PC-3 (cell line): Measurements from ENCODE around the gene CD79A. TPM values are rescaled to one million over a fixed set of nuclear protein-coding genes. Genes with fewer than 3 reads are reported as not detected.

Experiments
- ATAC-seq: fragments of 200-7000 bp; cut with Tn5 transposase; 2 replicates; pipeline ENCODE4 v1.9.1; 2020; ENCODE audit warnings: mild to moderate bottlenecking, moderate library complexity
- BruUV-seq: library from RNA; stranded (reverse); fragments of 400-500 nt; replicated peaks from 2 replicates; lab custom pipeline; 2021; lab: Mats Ljungman, UMichigan
- CTCF ChIA-PET: fragments of 300-600 bp; sonication (Branson Sonifier 250); formaldehyde crosslinking; loops from one replicate; lab custom pipeline; 2022; ENCODE audit warnings: antibody characterized with exemption; lab: Charles Lee
- POLR2A ChIA-PET: fragments of 300-600 bp; sonication (Branson Sonifier 250); formaldehyde crosslinking; loops from one replicate; lab custom pipeline; 2022; ENCODE audit warnings: antibody characterized with exemption; ENCODE audit not compliant: unreplicated experiment; lab: Charles Lee
- DNase-seq: peaks from one replicate; pipeline ENCODE4 v3.0.0-alpha.2; 2015
- H2AFZ ChIP-seq: fragments of 300-600 bp; sonication (generic); 2 replicates; pipeline ENCODE4 v1.6.0; 2016; ENCODE audit warnings: antibody characterized with exemption, low read length
- H3F3A ChIP-seq: fragments of 300-600 bp; sonication (generic); one replicate; pipeline ENCODE4 v1.6.0; 2017; ENCODE audit warnings: antibody characterized with exemption, low read length, control low read depth, mild to moderate bottlenecking; ENCODE audit not compliant: unreplicated experiment
- H3K27ac ChIP-seq: fragments of 300-600 bp; sonication (generic); 2 replicates; pipeline ENCODE4 v1.5.1; 2016; ENCODE audit warnings: mild to moderate bottlenecking, low read length
- H3K27me3 ChIP-seq: fragments of 300-600 bp; sonication (generic); 2 replicates; pipeline ENCODE4 v1.6.1; 2016; ENCODE audit warnings: low read length, mixed read lengths
- H3K36me3 ChIP-seq: fragments of 300-600 bp; sonication (generic); 2 replicates; pipeline ENCODE4 v1.6.1; 2016; ENCODE audit warnings: low read depth, mixed run types, low read length, mixed read lengths
- H3K4me1 ChIP-seq: fragments of 300-600 bp; sonication (generic); 2 replicates; pipeline ENCODE4 v1.5.1; 2016; ENCODE audit warnings: low read length; ENCODE audit not compliant: insufficient read depth
- H3K4me2 ChIP-seq: fragments of 300-600 bp; sonication (generic); 2 replicates; pipeline ENCODE4 v1.6.0; 2016; ENCODE audit warnings: low read length
- H3K4me3 ChIP-seq: fragments of 300-600 bp; sonication (generic); 2 replicates; pipeline ENCODE4 v1.5.1; 2016; ENCODE audit warnings: mild to moderate bottlenecking, low read length, mixed read lengths
- H3K79me2 ChIP-seq: fragments of 300-600 bp; sonication (generic); 2 replicates; pipeline ENCODE4 v1.6.1; 2017; ENCODE audit warnings: low read length, mixed read lengths
- H3K9ac ChIP-seq: fragments of 300-600 bp; sonication (generic); 2 replicates; pipeline ENCODE4 v1.6.0; 2016; ENCODE audit warnings: mild to moderate bottlenecking, low read length
- H3K9me2 ChIP-seq: fragments of 300-600 bp; sonication (generic); replicated peaks from 2 replicates; pipeline ENCODE4 v1.6.1; 2016; ENCODE audit warnings: mixed run types, low read length, mixed read lengths
- H3K9me3 ChIP-seq: fragments of 300-600 bp; sonication (generic); 2 replicates; pipeline ENCODE4 v1.6.1; 2016; ENCODE audit warnings: low read length, mixed read lengths
- H4K20me1 ChIP-seq: fragments of 300-600 bp; sonication (generic); 2 replicates; pipeline ENCODE4 v1.6.1; 2016; ENCODE audit warnings: low read length, mixed read lengths
- EZH2 ChIP-seq: fragments of 300-600 bp; sonication (generic); IDR thresholded peaks from one replicate; pipeline ENCODE4 v1.6.1; 2017; ENCODE audit warnings: antibody characterized with exemption, mild to moderate bottlenecking, low read length; ENCODE audit not compliant: unreplicated experiment
- EZH2phosphoT487 ChIP-seq: fragments of 300-600 bp; sonication (generic); IDR thresholded peaks from 2 replicates; pipeline ENCODE4 v1.6.1; 2018; ENCODE audit warnings: mild to moderate bottlenecking, antibody characterized with exemption, low read length, borderline replicate concordance
- intact Hi-C: fragments of 100-400 bp; cut with micrococcal nuclease; formaldehyde crosslinking; loops from 2 replicates; pipeline ENCODE4 v1.9.0; 2023
- total RNA-seq: library from RNA; depleted of rRNA; stranded (reverse); fragments of >200 nt; gene quantifications from 2 replicates; pipeline ENCODE4 v1.2.3, GENCODE V29; 2014
- TF ChIP-seq, protein P1 (sequence below): fragments of 300-600 bp; sonication (generic); conservative IDR thresholded peaks from 2 replicates; pipeline ENCODE4 v1.5.1; 2017; ENCODE audit warnings: antibody characterized with exemption, low read depth, mild to moderate bottlenecking, low read length

CD79A gene
- total RNA-seq, 1 experiment from 2014 or later: 0.11 TPM

DNA sequence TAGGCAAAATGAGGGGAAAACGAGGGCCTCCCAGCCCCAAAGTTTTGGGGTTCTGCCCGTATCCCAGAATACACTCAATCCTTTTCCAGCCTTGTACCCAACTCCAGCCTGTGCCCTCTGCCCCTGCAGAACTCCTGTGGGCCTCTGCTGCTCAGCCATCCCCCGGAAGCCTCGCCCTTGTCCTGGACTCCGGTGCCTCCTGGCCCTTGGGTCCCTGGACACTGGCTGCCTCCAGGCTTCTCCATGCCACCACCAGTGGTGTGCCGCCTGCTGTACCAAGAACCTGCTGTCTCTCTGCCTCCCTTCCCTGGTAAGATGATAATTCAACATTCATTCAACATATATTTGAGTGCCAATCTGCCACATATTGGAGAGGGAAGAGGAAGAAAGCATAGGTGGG is 28.4 kb upstream of the CD79A start:
- BruUV-seq: no TSS peak
- POLR2A ChIA-PET: no interaction called here
- no peaks in the 10 kb centered on the region for H3K36me3 ChIP-seq
- H3K4me1 ChIP-seq: no peaks in the 10 kb centered on the region
- no peaks in the 10 kb centered on the region for H3F3A ChIP-seq
- H3K9ac ChIP-seq: no peak overlapping the region
- no peaks in the 10 kb centered on the region for H3K9me3 ChIP-seq
- no peak overlapping the region for H3K4me2 ChIP-seq
- TF ChIP-seq EZH2 (no peak), EZH2phosphoT487 (no peak)
- TF ChIP-seq, protein P1, sequence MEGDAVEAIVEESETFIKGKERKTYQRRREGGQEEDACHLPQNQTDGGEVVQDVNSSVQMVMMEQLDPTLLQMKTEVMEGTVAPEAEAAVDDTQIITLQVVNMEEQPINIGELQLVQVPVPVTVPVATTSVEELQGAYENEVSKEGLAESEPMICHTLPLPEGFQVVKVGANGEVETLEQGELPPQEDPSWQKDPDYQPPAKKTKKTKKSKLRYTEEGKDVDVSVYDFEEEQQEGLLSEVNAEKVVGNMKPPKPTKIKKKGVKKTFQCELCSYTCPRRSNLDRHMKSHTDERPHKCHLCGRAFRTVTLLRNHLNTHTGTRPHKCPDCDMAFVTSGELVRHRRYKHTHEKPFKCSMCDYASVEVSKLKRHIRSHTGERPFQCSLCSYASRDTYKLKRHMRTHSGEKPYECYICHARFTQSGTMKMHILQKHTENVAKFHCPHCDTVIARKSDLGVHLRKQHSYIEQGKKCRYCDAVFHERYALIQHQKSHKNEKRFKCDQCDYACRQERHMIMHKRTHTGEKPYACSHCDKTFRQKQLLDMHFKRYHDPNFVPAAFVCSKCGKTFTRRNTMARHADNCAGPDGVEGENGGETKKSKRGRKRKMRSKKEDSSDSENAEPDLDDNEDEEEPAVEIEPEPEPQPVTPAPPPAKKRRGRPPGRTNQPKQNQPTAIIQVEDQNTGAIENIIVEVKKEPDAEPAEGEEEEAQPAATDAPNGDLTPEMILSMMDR: no peak
- H3K79me2 ChIP-seq: no peaks in the 10 kb centered on the region
- CTCF ChIA-PET: interaction anchor here (0.6 kb wide), 1 partner anchor 22 kb away, joined by 4 read pairs; no protein-coding TSS in a partner anchor
- no peaks in the 10 kb centered on the region for H3K9me2 ChIP-seq
- intact Hi-C loops: no loop called here
- no peak for ATAC-seq
- no peak overlapping the region for H3K4me3 ChIP-seq
- H3K27ac ChIP-seq: no peak overlapping the region
- no peak for DNase-seq
- no peaks in the 10 kb centered on the region for H4K20me1 ChIP-seq
- no peak overlapping the region for H2AFZ ChIP-seq
- peaks cover 27% of the 10 kb centered on the region for H3K27me3 ChIP-seq

DNA sequence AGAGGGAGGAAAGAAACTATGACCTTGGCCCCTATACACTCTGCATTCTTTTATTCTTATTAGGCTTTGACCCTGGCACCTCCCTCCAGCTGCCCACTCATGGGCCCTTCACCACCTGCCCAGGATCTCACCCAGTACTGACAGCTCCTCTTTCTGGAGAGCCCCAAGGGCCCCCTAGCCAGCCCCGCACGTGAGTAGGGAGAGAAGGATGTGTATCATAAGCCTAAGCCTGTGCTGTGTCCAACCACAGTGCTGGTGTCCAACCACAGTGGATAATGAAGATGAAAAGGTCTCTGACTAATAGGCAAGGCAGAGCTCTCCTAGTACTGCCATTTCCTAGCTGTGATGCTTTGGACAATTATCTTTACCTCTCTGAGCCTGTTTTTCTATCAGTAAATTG is 28.0 kb upstream of the CD79A start:
- Histone ChIP-seq H3K9me3 (no peaks in the 10 kb centered on the region), H3K9ac (no peak overlapping the region), H3F3A (no peaks in the 10 kb centered on the region), H3K36me3 (no peaks in the 10 kb centered on the region), H3K9me2 (no peaks in the 10 kb centered on the region), H3K4me2 (no peak overlapping the region), H3K27me3 (peaks cover 28% of the 10 kb centered on the region), H3K79me2 (no peaks in the 10 kb centered on the region), H3K4me1 (no peaks in the 10 kb centered on the region), H4K20me1 (no peaks in the 10 kb centered on the region), H3K27ac (no peak overlapping the region), H2AFZ (no peak overlapping the region), H3K4me3 (no peak overlapping the region)
- no peak for ATAC-seq
- TF ChIP-seq, protein P1: no peak
- TF ChIP-seq EZH2phosphoT487 (no peak), EZH2 (no peak)
- ChIA-PET CTCF (no interaction called here), POLR2A (no interaction called here)
- BruUV-seq: no TSS peak
- intact Hi-C loops: no loop called here
- no peak for DNase-seq

DNA sequence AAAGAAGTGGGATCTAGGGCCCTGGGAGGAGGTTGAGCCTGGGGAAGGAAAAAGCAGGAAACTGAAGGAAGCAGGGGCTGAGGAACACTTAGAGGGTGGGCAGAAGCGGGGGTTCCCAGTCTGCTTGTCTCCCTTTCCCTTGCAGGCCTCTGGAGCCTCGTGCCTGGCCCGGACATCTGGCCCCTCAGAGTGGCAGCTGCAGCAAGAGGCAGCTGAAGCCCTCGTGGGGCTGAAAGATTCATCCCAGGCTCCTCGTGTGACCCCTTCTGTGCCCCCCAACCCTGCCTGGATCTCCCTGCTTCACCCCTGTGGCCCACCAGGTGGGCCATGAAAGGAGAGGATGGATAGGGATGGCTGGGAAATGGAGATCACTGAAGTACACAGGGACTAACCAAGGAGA is 26.7 kb upstream of the CD79A start:
- CTCF ChIA-PET: no interaction called here
- H3K4me3 ChIP-seq: no peak overlapping the region

More for the DNA sequence above, 26.7 kb upstream of the CD79A start:
- DNase-seq: no peak
- TF ChIP-seq, protein P1: no peak
- TF ChIP-seq EZH2phosphoT487: no peak
- TF ChIP-seq EZH2: no peak
- Histone ChIP-seq H3K79me2 (no peaks in the 10 kb centered on the region), H3K4me1 (no peaks in the 10 kb centered on the region), H3K9me3 (no peaks in the 10 kb centered on the region), H4K20me1 (no peaks in the 10 kb centered on the region), H3K9ac (no peak overlapping the region), H3K4me2 (no peak overlapping the region), H3K27me3 (peaks cover 33% of the 10 kb centered on the region), H3K9me2 (no peaks in the 10 kb centered on the region), H3K27ac (no peak overlapping the region), H3K36me3 (no peaks in the 10 kb centered on the region), H3F3A (no peaks in the 10 kb centered on the region), H2AFZ (no peak overlapping the region)
- ATAC-seq: no peak
- intact Hi-C loops: no loop called here
- POLR2A ChIA-PET: no interaction called here
- BruUV-seq: no TSS peak
